ENCODE measurements around the gene DERA.

DNA sequence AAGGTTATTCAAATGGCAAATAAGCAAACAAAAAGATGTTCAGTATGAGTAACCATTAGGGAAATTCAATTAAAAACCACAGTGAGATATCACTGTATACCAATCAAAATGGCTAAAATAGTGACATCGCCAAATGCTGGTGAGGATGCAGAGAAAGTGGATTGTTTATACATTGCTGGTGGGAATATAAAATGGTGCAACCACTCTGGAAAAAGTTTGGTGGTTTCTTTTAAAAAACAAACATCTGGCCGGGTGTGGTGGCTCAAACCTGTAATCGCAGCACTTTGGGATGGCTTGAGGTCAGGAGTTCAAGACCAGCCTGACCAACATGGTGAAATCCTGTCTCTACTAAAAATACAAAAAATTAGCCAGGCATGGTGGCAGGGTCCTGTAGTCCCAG is 42.9 kb upstream of the DERA start:
- TF ChIP-seq, protein P1, sequence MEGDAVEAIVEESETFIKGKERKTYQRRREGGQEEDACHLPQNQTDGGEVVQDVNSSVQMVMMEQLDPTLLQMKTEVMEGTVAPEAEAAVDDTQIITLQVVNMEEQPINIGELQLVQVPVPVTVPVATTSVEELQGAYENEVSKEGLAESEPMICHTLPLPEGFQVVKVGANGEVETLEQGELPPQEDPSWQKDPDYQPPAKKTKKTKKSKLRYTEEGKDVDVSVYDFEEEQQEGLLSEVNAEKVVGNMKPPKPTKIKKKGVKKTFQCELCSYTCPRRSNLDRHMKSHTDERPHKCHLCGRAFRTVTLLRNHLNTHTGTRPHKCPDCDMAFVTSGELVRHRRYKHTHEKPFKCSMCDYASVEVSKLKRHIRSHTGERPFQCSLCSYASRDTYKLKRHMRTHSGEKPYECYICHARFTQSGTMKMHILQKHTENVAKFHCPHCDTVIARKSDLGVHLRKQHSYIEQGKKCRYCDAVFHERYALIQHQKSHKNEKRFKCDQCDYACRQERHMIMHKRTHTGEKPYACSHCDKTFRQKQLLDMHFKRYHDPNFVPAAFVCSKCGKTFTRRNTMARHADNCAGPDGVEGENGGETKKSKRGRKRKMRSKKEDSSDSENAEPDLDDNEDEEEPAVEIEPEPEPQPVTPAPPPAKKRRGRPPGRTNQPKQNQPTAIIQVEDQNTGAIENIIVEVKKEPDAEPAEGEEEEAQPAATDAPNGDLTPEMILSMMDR (IDR thresholded peaks at IDR 0.05) = no peak
- no peak for TF ChIP-seq POLR2A (IDR thresholded peaks at IDR 0.05)
